Gastroesophageal sphincter (tissue), 4 donors: ENCODE measurements around the gene EXD2. TPM values are rescaled to one million over a fixed set of nuclear protein-coding genes. Genes with fewer than 3 reads are reported as not detected.
"Not testable (repeated sequence)": the region's sequence is repeated elsewhere in the genome, so short reads cannot be mapped to it uniquely, and the experiment has no call there.

Experiments used
- ATAC-seq: fragments of 150-250 bp; one replicate; pipeline ENCODE4 v1.9.1; 2016; ENCODE audit warnings: mild to moderate bottlenecking, moderate library complexity
- H3K27ac ChIP-seq, 4 donors: fragments of 200-600 bp; sonication (generic) in 3 of 4; 1 replicate in 3 of 4; 2 replicates in 1 of 4; pipeline ENCODE4 v1.5.1; 2016 to 2019
- H3K27me3 ChIP-seq: fragments of 200-600 bp; sonication (generic); one replicate; pipeline ENCODE4 v1.5.1; 2019
- H3K36me3 ChIP-seq, 2 donors: fragments of 200-600 bp; sonication (generic); one replicate each; pipeline ENCODE4 v1.5.1; 2019; ENCODE audit warnings: control low read depth in 1 of 2
- H3K4me1 ChIP-seq, 3 donors: fragments of 200-600 bp; sonication (generic); 1 replicate in 2 of 3; 2 replicates in 1 of 3; pipeline ENCODE4 v1.5.1; 2016 to 2019; ENCODE audit warnings: control low read depth in 2 of 3
- H3K4me3 ChIP-seq, 2 donors: fragments of 200-600 bp; sonication (generic); one replicate each; pipeline ENCODE4 v1.5.1; 2019; ENCODE audit warnings: mild to moderate bottlenecking in 1 of 2, moderate library complexity in 1 of 2
- H3K9me3 ChIP-seq, 3 donors: fragments of 200-600 bp; sonication (generic); one replicate each; pipeline ENCODE4 v1.5.1; 2017 to 2019; ENCODE audit warnings: control low read depth in 2 of 3
- CTCF ChIP-seq, 4 experiments: fragments of 200-600 bp in 2 of 4; fragments of 450-650 bp in 2 of 4; sonication (generic) in 1 of 4; IDR thresholded peaks; one replicate each; pipeline ENCODE4 v1.5.1; 2017 to 2019; ENCODE audit warnings: antibody characterized with exemption in 4 of 4, mild to moderate bottlenecking in 2 of 4, moderate library complexity in 2 of 4
- EP300 ChIP-seq: sonication (generic); formaldehyde crosslinking; IDR thresholded peaks from one replicate; pipeline ENCODE4 v1.6.1; 2017; ENCODE audit warnings: antibody characterized with exemption, mild to moderate bottlenecking
- POLR2A ChIP-seq, 2 donors: fragments of 450-650 bp; IDR thresholded peaks; one replicate each; pipeline ENCODE4 v1.6.1; 2017; ENCODE audit warnings: antibody characterized with exemption in 2 of 2, mild to moderate bottlenecking in 2 of 2, moderate library complexity in 1 of 2
- POLR2AphosphoS5 ChIP-seq: sonication (generic); formaldehyde crosslinking; IDR thresholded peaks from one replicate; pipeline ENCODE4 v1.6.1; 2017; ENCODE audit warnings: antibody characterized with exemption
- WGBS, 2 donors: methylation state at CpG; one replicate each; pipeline ENCODE4 v1.1.5; 2018; ENCODE audit warnings: low coverage in 1 of 2; 5-methylcytosine and 5-hydroxymethylcytosine counted together
- total RNA-seq, 4 donors: library from RNA; depleted of rRNA; stranded (reverse); fragments of >200 nt; gene quantifications; one replicate each; pipeline ENCODE4 v1.1.0, GENCODE V29; 2016

The EXD2 gene
- total RNA-seq, 4 donors from 2014 or later, result 16.7 to 37.1 (median 25.8) TPM

GRCh38 chr14:69214393-69214792, 23.1 kb downstream of the EXD2 start:
- H3K27me3 ChIP-seq, result no peaks in the 10 kb centered on the region
- peaks cover 0 to 39% of the 10 kb centered on the region in 2 donors for H3K36me3 ChIP-seq
- H3K27ac ChIP-seq, result peak overlapping the region in 3 of 4 donors; percentile 39 to 60 (median 44)

GRCh38 chr14:69217663-69218062, 26.4 kb downstream of the EXD2 start:
- WGBS, 2 donors, result 100% methylated on average over 1 to 2 of the region's 3 CpGs
- not testable (repeated sequence) for ATAC-seq, H3K27ac ChIP-seq, H3K4me3 ChIP-seq, H3K9me3 ChIP-seq, H3K27me3 ChIP-seq
- peaks cover 0 to 11% of the 10 kb centered on the region in 2 donors for H3K36me3 ChIP-seq
- peaks cover 0 to 20% (median 0%) of the 10 kb centered on the region in 3 donors for H3K4me1 ChIP-seq

More at GRCh38 chr14:69214393-69214792, 23.1 kb downstream of the EXD2 start:
- peak; percentile 84 for ATAC-seq
- TF ChIP-seq EP300, result no peak
- peak; percentile 52 for TF ChIP-seq POLR2AphosphoS5
- no peak for TF ChIP-seq CTCF (IDR thresholded peaks at IDR 0.05)
- no peak for TF ChIP-seq POLR2A (IDR thresholded peaks at IDR 0.05)
- no peaks in the 10 kb centered on the region for H3K9me3 ChIP-seq
- no peak overlapping the region for H3K4me3 ChIP-seq
- WGBS, 2 donors, result 24 to 28% methylated on average over 2 of the region's 2 CpGs
- peaks cover 0 to 20% (median 0%) of the 10 kb centered on the region in 3 donors for H3K4me1 ChIP-seq

- Histone ChIP-seq H3K4me3 (no peak overlapping the region), H3K27me3 (no peaks in the 10 kb centered on the region), H3K27ac (no peak overlapping the region), H3K36me3 (peaks cover 0 to 30% of the 10 kb centered on the region in 2 donors), H3K9me3 (no peaks in the 10 kb centered on the region), H3K4me1 (peaks cover 0 to 15% (median 5%) of the 10 kb centered on the region in 3 donors)
- no peak for ATAC-seq
- WGBS, 2 donors, result 73 to 87% methylated on average over 4 of the region's 4 CpGs
- no peak for TF ChIP-seq POLR2AphosphoS5
- no peak for TF ChIP-seq CTCF (IDR thresholded peaks at IDR 0.05)
- no peak for TF ChIP-seq EP300
- no peak for TF ChIP-seq POLR2A (IDR thresholded peaks at IDR 0.05)
Measured at GRCh38 chr14:69224946-69225345, 33.6 kb downstream of the EXD2 start.

GRCh38 chr14:69226178-69226577, 34.9 kb downstream of the EXD2 start:
- WGBS, 2 donors, result 27 to 39% methylated on average over 7 to 9 of the region's 9 CpGs
- H3K4me1 ChIP-seq, result peaks cover 0 to 15% (median 5%) of the 10 kb centered on the region in 3 donors
- H3K36me3 ChIP-seq, result peaks cover 0 to 42% of the 10 kb centered on the region in 2 donors
- H3K9me3 ChIP-seq, result no peaks in the 10 kb centered on the region
- TF ChIP-seq CTCF (IDR thresholded peaks at IDR 0.05) (no peak), EP300 (no peak), POLR2A (IDR thresholded peaks at IDR 0.05) (no peak), POLR2AphosphoS5 (no peak)
- no peaks in the 10 kb centered on the region for H3K27me3 ChIP-seq
- H3K4me3 ChIP-seq, result no peak overlapping the region
- H3K27ac ChIP-seq, result peak overlapping the region in 3 of 4 donors; percentile 4 to 64 (median 29)
- no peak for ATAC-seq

GRCh38 chr14:69226736-69227135, 35.4 kb downstream of the EXD2 start:
- WGBS, 2 donors, result 88 to 100% methylated on average over 1 to 2 of the region's 2 CpGs
- peak; percentile 28 for ATAC-seq
- Histone ChIP-seq H3K27ac (peak overlapping the region in 2 of 4 donors; percentile 4 to 64), H3K27me3 (no peaks in the 10 kb centered on the region), H3K9me3 (no peaks in the 10 kb centered on the region), H3K4me3 (no peak overlapping the region), H3K36me3 (peaks cover 0 to 47% of the 10 kb centered on the region in 2 donors), H3K4me1 (peaks cover 0 to 19% (median 5%) of the 10 kb centered on the region in 3 donors)
- no peak for TF ChIP-seq POLR2AphosphoS5

GRCh38 chr14:69231486-69231885, 40.2 kb downstream of the EXD2 start:
- no peak overlapping the region for H3K4me3 ChIP-seq
- no peak for TF ChIP-seq POLR2AphosphoS5
- no peak for TF ChIP-seq EP300
- no peak for TF ChIP-seq POLR2A (IDR thresholded peaks at IDR 0.05)
- TF ChIP-seq CTCF (IDR thresholded peaks at IDR 0.05), result no peak
- peaks cover 0 to 13% (median under 1%) of the 10 kb centered on the region in 3 donors for H3K4me1 ChIP-seq
- WGBS, 2 donors, result 46% methylated on average over 2 of the region's 2 CpGs; no CpG with 5 or more reads in 1 of the 2 donors
- no peaks in the 10 kb centered on the region for H3K9me3 ChIP-seq
- ATAC-seq, result no peak
- H3K27me3 ChIP-seq, result no peaks in the 10 kb centered on the region
- H3K36me3 ChIP-seq, result peaks cover 0 to 74% of the 10 kb centered on the region in 2 donors
- H3K27ac ChIP-seq, result no peak overlapping the region
